Measurements from ENCODE around the gene NUP85. TPM values are rescaled to one million over a fixed set of nuclear protein-coding genes. Genes with fewer than 3 reads are reported as not detected.
A peak's percentile ranks its signal among the peaks of the same experiment; 100 is the strongest.
"Not testable (repeated sequence)": the region's sequence is repeated elsewhere in the genome, so short reads cannot be mapped to it uniquely, and the experiment has no call there.

Gene NUP85
- total RNA-seq, 3 donors from 2014 or later (not counting 1 experiment from before 2014, with no cell fraction given), result 71.1 to 78.1 (median 77.0) TPM

DNA sequence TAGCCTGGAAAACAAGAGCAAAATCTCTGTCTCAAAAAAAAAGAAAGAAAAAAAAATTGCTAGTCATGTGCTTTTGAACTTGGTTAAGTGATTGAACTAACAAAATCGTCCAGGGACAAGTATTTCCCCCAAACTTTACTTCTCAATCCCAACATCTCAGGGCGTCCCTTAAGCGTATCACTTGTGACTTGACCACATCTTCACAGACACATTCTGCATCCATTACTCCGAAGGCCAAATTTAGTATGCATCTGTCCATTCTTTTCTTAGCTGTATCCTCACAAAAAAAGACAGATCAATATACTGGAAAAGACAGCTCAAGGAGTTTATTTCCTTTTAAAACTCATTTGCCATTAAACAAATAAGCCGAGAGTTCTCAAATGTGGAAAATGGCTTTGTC is 45.3 kb upstream of the NUP85 start:
- Mint-ChIP-seq H3K4me3 (no peak overlapping the region), H3K4me1 (peaks cover 0 to under 1% of the 10 kb centered on the region in 2 donors), H3K36me3 (no peaks in the 10 kb centered on the region), H3K27me3 (ENCODE audit: low read depth in 2 of 2) (no peaks in the 10 kb centered on the region), H3K9me3 (no peaks in the 10 kb centered on the region), H3K27ac (no peak overlapping the region)
- DNase-seq (no peak), ATAC-seq (no peak)
- H3K9me3 ChIP-seq (ENCODE audit: control insufficient read depth, insufficient read depth, low read length), result no peaks in the 10 kb centered on the region
- no peak overlapping the region for H3K4me3 ChIP-seq (ENCODE audit: low read length)
- WGBS (ENCODE audit: insufficient coverage), result 95% methylated on average over 4 of the region's 5 CpGs
- no peak overlapping the region for H3K27ac ChIP-seq (ENCODE audit: low read length)
- no peaks in the 10 kb centered on the region for H3K36me3 ChIP-seq (ENCODE audit: control insufficient read depth, insufficient read depth, low read length)
- no peaks in the 10 kb centered on the region for H3K27me3 ChIP-seq (ENCODE audit: control insufficient read depth, insufficient read depth, low read length)
- TF ChIP-seq CTCF (IDR thresholded peaks at IDR 0.05), result no peak
- intact Hi-C loops (cut with micrococcal nuclease), result no loop called here
- no peaks in the 10 kb centered on the region for H3K4me1 ChIP-seq (ENCODE audit: control insufficient read depth, insufficient read depth, low read length)

DNA sequence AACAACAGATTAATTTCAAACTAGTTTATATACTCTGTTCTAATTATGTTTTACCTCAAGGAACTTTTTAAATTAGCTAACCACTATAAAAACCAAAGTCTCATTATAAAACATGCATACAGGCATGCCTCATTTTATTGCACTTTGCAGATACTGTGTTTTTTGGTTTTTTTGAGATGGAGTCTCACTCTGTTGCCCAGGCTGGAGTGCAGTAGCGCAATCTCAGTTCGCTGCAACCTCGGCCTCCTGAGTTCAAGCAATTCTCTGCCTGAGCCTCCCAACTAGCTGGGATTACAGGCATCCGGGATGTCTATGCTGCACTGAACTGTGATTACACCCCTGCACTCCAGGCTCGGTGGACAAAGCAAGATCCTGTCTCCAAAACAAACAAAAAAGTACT is 42.4 kb upstream of the NUP85 start:
- DNase-seq (no peak), ATAC-seq (no peak)
- intact Hi-C loops (cut with micrococcal nuclease), result no loop called here
- no peaks in the 10 kb centered on the region for H3K4me1 ChIP-seq (ENCODE audit: control insufficient read depth, insufficient read depth, low read length)
- Mint-ChIP-seq H3K27ac (no peak overlapping the region), H3K9me3 (no peaks in the 10 kb centered on the region), H3K27me3 (ENCODE audit: low read depth in 2 of 2) (no peaks in the 10 kb centered on the region), H3K4me3 (no peak overlapping the region), H3K36me3 (no peaks in the 10 kb centered on the region), H3K4me1 (no peaks in the 10 kb centered on the region)
- no peaks in the 10 kb centered on the region for H3K27me3 ChIP-seq (ENCODE audit: control insufficient read depth, insufficient read depth, low read length)
- no peak for TF ChIP-seq CTCF (IDR thresholded peaks at IDR 0.05)
- WGBS (ENCODE audit: insufficient coverage), result 96% methylated on average over 5 of the region's 5 CpGs
- H3K27ac ChIP-seq (ENCODE audit: low read length), result no peak overlapping the region
- H3K9me3 ChIP-seq (ENCODE audit: control insufficient read depth, insufficient read depth, low read length), result no peaks in the 10 kb centered on the region
- peaks cover 12% of the 10 kb centered on the region for H3K36me3 ChIP-seq (ENCODE audit: control insufficient read depth, insufficient read depth, low read length)
- no peak overlapping the region for H3K4me3 ChIP-seq (ENCODE audit: low read length)

DNA sequence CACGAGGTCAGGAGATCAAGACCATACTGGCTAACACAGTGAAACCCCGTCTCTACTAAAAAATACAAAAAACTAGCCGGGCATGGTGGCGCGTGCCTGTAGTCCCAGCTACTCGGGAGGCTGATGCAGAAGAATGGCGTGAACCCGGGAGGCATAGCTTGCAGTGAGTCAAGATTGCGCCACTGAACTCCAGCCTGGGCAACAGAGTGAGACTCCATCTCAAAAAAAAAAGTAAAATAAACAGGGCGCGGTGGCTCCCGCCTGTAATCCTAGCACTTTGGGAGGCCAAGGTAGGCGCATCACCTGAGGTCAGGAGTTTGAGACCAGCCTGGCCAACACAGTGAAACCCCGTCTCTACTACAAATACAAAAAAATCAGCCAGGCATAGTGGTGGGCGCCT is 40.9 kb upstream of the NUP85 start:
- peaks cover 16% of the 10 kb centered on the region for H3K36me3 ChIP-seq (ENCODE audit: control insufficient read depth, insufficient read depth, low read length)

GRCh38 chr17:75168998-75169397 is 36.5 kb upstream of the NUP85 start:
- H3K36me3 ChIP-seq (ENCODE audit: control insufficient read depth, insufficient read depth, low read length), result peaks cover 31% of the 10 kb centered on the region
- Mint-ChIP-seq H3K36me3 (peaks cover 6% of the 10 kb centered on the region), H3K27ac (no peak overlapping the region), H3K9me3 (no peaks in the 10 kb centered on the region), H3K4me1 (peaks cover 0 to 15% of the 10 kb centered on the region in 2 donors), H3K4me3 (no peak overlapping the region), H3K27me3 (ENCODE audit: low read depth in 2 of 2) (no peaks in the 10 kb centered on the region)
- H3K9me3 ChIP-seq (ENCODE audit: control insufficient read depth, insufficient read depth, low read length), result no peaks in the 10 kb centered on the region
- no peak for ATAC-seq
- no peak overlapping the region for H3K4me3 ChIP-seq (ENCODE audit: low read length)
- WGBS (ENCODE audit: insufficient coverage), result 91% methylated on average over 4 of the region's 4 CpGs
- intact Hi-C loops (cut with micrococcal nuclease), result no loop called here
- H3K27me3 ChIP-seq (ENCODE audit: control insufficient read depth, insufficient read depth, low read length), result no peaks in the 10 kb centered on the region
- no peak for DNase-seq
- peaks cover 4% of the 10 kb centered on the region for H3K4me1 ChIP-seq (ENCODE audit: control insufficient read depth, insufficient read depth, low read length)
- TF ChIP-seq CTCF (IDR thresholded peaks at IDR 0.05), result no peak
- no peak overlapping the region for H3K27ac ChIP-seq (ENCODE audit: low read length)

More for the DNA sequence above, 40.9 kb upstream of the NUP85 start:
- H3K27me3 Mint-ChIP-seq (ENCODE audit: low read depth in 2 of 2); H3K9me3 ChIP-seq (ENCODE audit: control insufficient read depth, insufficient read depth, low read length); H3K36me3 Mint-ChIP-seq; H3K4me3 ChIP-seq (ENCODE audit: low read length); H3K4me1 ChIP-seq (ENCODE audit: control insufficient read depth, insufficient read depth, low read length); H3K9me3 Mint-ChIP-seq; H3K27ac ChIP-seq (ENCODE audit: low read length); intact Hi-C loops (cut with micrococcal nuclease); DNase-seq; H3K27me3 ChIP-seq (ENCODE audit: control insufficient read depth, insufficient read depth, low read length); ATAC-seq; H3K4me3 Mint-ChIP-seq; H3K4me1 Mint-ChIP-seq: not testable (repeated sequence)
- 98% methylated on average over 15 of the region's 15 CpGs for WGBS (ENCODE audit: insufficient coverage)
- peak overlapping the region in 1 of 2 donors; percentile 38 for H3K27ac Mint-ChIP-seq
